CD4-positive, alpha-beta T cell treated with Interleukin-4 for 1 hour (primary cell): ENCODE data around the gene POLG2.
"Not testable (repeated sequence)": the region's sequence is repeated elsewhere in the genome, so short reads cannot be mapped to it uniquely, and the experiment has no call there.

ENCODE experiments used
- DNase-seq, 2 donors: peaks; one replicate each; pipeline ENCODE4 v3.0.0-alpha.2; 2020 to 2022

The POLG2 gene

DNA sequence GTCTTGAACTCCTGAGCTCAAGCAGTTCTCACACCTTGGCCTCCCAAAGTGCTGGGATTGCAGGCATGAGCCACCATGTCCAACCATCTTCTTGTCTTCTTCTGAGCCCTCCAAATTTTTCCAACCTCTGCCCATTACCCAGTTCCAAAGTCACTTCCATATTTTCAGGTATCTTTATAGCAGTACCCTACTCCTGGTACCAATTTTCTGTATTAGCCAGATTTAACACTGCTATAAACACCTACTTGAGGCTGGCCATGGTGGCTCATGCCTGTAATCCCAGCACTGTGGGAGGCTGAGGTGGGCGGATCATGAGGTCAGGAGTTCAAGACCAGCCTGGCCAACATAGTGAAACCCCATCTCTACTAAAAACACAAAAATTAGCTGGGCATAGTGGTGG is 57.3 kb downstream of the POLG2 start:
- not testable (repeated sequence) for DNase-seq

DNA sequence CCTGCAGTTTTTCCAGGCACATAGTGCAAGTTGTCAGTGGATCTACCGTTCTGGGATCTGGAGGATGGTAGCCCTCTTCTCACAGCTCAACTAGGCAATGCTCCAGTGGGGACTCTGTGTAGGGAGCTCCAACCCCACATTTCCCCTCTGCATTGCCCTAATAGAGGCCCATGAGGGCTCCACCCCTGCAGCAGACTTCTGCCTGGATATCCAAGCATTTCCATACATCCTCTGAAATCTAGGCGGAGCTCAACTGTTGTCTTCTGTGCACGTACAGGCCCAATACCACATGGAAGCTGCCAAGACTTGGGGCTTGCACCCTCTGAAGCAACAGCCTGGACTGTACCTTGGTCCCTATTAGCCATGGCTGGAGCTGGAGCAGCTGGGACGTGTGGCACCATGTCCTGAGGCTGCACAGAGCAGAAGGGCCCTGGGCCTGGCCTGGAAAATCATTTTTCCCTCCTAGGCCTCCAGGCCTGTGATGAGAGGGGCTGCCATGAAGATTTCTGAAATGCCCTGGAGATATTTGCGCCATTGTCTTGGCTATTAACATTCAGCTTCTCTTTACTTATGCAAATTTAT is 58.8 kb downstream of the POLG2 start:
- no peak for DNase-seq

DNA sequence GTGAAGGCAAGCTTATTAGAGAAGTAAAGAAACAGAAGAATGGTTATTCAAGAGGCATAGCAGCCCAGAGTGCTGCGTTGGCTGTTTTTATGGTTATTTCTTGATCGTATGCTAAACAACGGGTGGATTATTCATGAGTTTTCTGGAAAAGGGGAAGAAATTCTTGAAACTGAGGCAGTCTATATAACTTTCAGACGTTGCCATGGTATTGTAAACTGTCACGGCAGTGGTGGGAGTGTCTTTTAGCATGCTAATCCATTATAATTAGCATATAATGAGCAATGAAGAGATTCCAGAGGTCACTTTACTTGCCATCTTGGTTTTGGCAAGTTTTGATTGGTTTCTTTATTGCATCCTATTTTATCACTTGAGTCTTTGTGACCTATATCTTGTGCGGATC is 65.3 kb downstream of the POLG2 start:
- DNase-seq, result no peak

DNA sequence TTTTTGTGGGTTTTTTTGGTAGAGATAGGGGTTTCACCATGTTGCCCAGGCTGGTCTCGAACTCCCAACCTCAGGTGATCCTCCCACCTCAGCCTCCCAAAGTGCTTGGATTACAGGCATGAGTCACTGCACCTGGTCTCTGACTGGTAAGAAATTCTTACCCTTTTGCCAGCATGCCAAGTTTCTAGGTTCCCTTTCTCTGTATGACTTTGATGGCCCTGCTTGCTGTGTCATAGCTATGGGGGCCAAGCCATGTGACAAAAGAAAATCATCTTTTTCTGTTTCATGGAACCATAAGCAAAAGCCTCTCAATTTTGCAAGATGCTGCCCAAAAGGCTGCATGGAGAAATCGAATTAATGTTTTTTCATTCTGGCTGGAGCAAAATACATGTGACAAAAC is 66.8 kb downstream of the POLG2 start:
- DNase-seq, result not testable (repeated sequence)

DNA sequence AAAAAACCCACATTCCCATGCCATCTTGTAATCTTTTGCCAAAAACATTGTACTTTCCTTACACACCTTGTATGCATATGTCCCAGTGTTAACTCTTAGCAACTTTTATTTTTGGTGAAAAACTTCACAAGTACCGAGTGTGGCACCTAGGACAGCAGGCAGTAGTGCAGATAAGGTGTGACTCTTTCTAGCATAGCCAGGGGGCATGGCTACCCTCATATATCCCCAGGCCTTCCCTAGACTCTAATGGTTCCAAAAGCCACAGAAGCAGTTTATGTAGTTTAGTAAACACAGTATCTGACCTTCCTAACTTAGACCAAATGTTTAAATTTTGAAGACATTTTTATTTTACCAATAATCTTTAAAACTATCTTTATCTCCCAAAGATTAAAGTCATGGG is 68.4 kb downstream of the POLG2 start:
- DNase-seq, result no peak
